WTC11 (cell line): Measurements from ENCODE around the gene FASTK. TPM values are rescaled to one million over a fixed set of nuclear protein-coding genes. Genes with fewer than 3 reads are reported as not detected.
A peak's percentile ranks its signal among the peaks of the same experiment; 100 is the strongest.

ENCODE experiments used
- ATAC-seq: fragments of 200-7000 bp; cut with Tn5 transposase; 2 replicates; pipeline ENCODE4 v1.10.0; 2021; ENCODE audit warnings: mild to moderate bottlenecking, moderate library complexity
- CTCF ChIA-PET: fragments of 300-600 bp; sonication (Branson Sonifier 250); formaldehyde crosslinking; loops from one replicate; lab custom pipeline; 2021; ENCODE audit warnings: antibody characterized with exemption; lab: Charles Lee
- POLR2A ChIA-PET: fragments of 350-600 bp; sonication (Branson Sonifier 250); formaldehyde crosslinking; loops from one replicate; lab custom pipeline; 2021; ENCODE audit warnings: antibody characterized with exemption; lab: Charles Lee
- DNase-seq: peaks from one replicate; pipeline ENCODE4 v3.0.0; 2021; ENCODE audit warnings: low spot score
- H3K27ac Mint-ChIP-seq: 2 replicates; pipeline ENCODE4 v1.8.0; 2021; ENCODE audit warnings: mixed read lengths
- H3K27me3 Mint-ChIP-seq: 2 replicates; pipeline ENCODE4 v1.8.0; 2021; ENCODE audit warnings: low read depth, mild to moderate bottlenecking, moderate library complexity, mixed read lengths
- H3K36me3 Mint-ChIP-seq: 2 replicates; pipeline ENCODE4 v1.8.0; 2021; ENCODE audit warnings: mixed read lengths
- H3K4me1 Mint-ChIP-seq: 2 replicates; pipeline ENCODE4 v1.8.0; 2022; ENCODE audit warnings: mixed read lengths
- H3K4me3 Mint-ChIP-seq: 2 replicates; pipeline ENCODE4 v1.8.0; 2021; ENCODE audit warnings: mild to moderate bottlenecking, moderate library complexity, mixed read lengths
- H3K9me3 Mint-ChIP-seq: 2 replicates; pipeline ENCODE4 v1.8.0; 2021; ENCODE audit warnings: mixed read lengths
- ATF3 ChIP-seq: sonication (generic); formaldehyde crosslinking; conservative IDR thresholded peaks from 2 replicates; pipeline ENCODE4 v1.8.1; 2022; ENCODE audit warnings: mild to moderate bottlenecking, missing genetic modification reagents
- CBFB ChIP-seq: sonication (generic); formaldehyde crosslinking; IDR thresholded peaks from 2 replicates; pipeline ENCODE4 v1.8.1; 2022; ENCODE audit warnings: mild to moderate bottlenecking, low read depth, missing genetic modification reagents
- CREB1 ChIP-seq: sonication (generic); formaldehyde crosslinking; IDR thresholded peaks from 2 replicates; pipeline ENCODE4 v1.8.0; 2023; ENCODE audit warnings: mild to moderate bottlenecking, missing genetic modification reagents
- CTCF ChIP-seq: fragments of 200-600 bp; IDR thresholded peaks from 2 replicates; pipeline ENCODE4 v1.8.0; 2022; ENCODE audit warnings: antibody characterized with exemption
- ELF4 ChIP-seq: sonication (generic); formaldehyde crosslinking; IDR thresholded peaks from 2 replicates; pipeline ENCODE4 v1.8.1; 2022; ENCODE audit warnings: low read depth, mild to moderate bottlenecking, moderate library complexity, missing genetic modification reagents
- GABPB1 ChIP-seq: sonication (generic); formaldehyde crosslinking; IDR thresholded peaks from 2 replicates; pipeline ENCODE4 v1.8.1; 2023; ENCODE audit warnings: mild to moderate bottlenecking, missing genetic modification reagents
- HMGA2 ChIP-seq: fragments of 250-450 bp; sonication (Bioruptor Pico); IDR thresholded peaks from 2 replicates; pipeline ENCODE4 v1.4.0; 2021; ENCODE audit warnings: mild to moderate bottlenecking, moderate library complexity
- MXD4 ChIP-seq: fragments of 250-450 bp; sonication (Bioruptor Pico); IDR thresholded peaks from 2 replicates; pipeline ENCODE4 v1.8.0; 2021; ENCODE audit warnings: mild to moderate bottlenecking, moderate library complexity, borderline replicate concordance
- PRRX2 ChIP-seq: fragments of 250-450 bp; sonication (Bioruptor Pico); IDR thresholded peaks from 2 replicates; pipeline ENCODE4 v1.8.0; 2021; ENCODE audit warnings: mild to moderate bottlenecking
- RELA ChIP-seq: sonication (generic); formaldehyde crosslinking; IDR thresholded peaks from 2 replicates; pipeline ENCODE4 v1.8.1; 2022; ENCODE audit warnings: missing genetic modification reagents, mild to moderate bottlenecking, borderline replicate concordance
- ZNF121 ChIP-seq: sonication (generic); formaldehyde crosslinking; IDR thresholded peaks from 2 replicates; pipeline ENCODE4 v1.8.0; 2023; ENCODE audit warnings: missing genetic modification reagents
- ZNF396 ChIP-seq: fragments of 250-450 bp; sonication (Bioruptor Pico); IDR thresholded peaks from 2 replicates; pipeline ENCODE4 v1.8.0; 2021; ENCODE audit warnings: mild to moderate bottlenecking, moderate library complexity, borderline replicate concordance
- ZNF416 ChIP-seq: fragments of 250-450 bp; sonication (Bioruptor Pico); IDR thresholded peaks from 2 replicates; pipeline ENCODE4 v1.9.0; 2021; ENCODE audit warnings: mild to moderate bottlenecking, inconsistent platforms
- total RNA-seq: library from RNA; stranded (reverse); gene quantifications from 3 replicates; pipeline ENCODE4 v1.2.3, GENCODE V29; 2021

FASTK gene
- total RNA-seq, 1 experiment from 2014 or later: 70.2 TPM

GRCh38 chr7:151094675-151095074 is 14.1 kb upstream of the FASTK start:
- Mint-ChIP-seq H3K4me3 (no peak overlapping the region), H3K27ac (no peak overlapping the region), H3K27me3 (peaks cover under 1% of the 10 kb centered on the region; the same call in 1 of the 2 replicates)
- TF ChIP-seq ELF4: no peak
- TF ChIP-seq ZNF121 (CRISPR knock-in tag): peak; percentile 91
- TF ChIP-seq, all 79 proteins: peak for 1
- ATAC-seq (no peak), DNase-seq (no peak)
- ChIA-PET CTCF (interaction anchor here (0.6 to 10.4 kb wide), 4 partner anchors 10 to 1242 kb away, joined by 3 to 118 read pairs (median 4); no protein-coding TSS in a partner anchor), POLR2A (no interaction called here)
- H3K9me3 Mint-ChIP-seq: no peaks in the 10 kb centered on the region
- H3K4me1 Mint-ChIP-seq: peaks cover 26% of the 10 kb centered on the region
- H3K36me3 Mint-ChIP-seq: peaks cover 19% of the 10 kb centered on the region

- DNase-seq: no peak
- ChIA-PET POLR2A (no interaction called here), CTCF (interaction anchor here (0.9 to 10.4 kb wide), 2 partner anchors 19 to 75 kb away, joined by 4 to 118 read pairs; no protein-coding TSS in a partner anchor)
- Mint-ChIP-seq H3K27ac (peak overlapping the region; percentile 34; the same call in 1 of the 2 replicates), H3K9me3 (no peaks in the 10 kb centered on the region), H3K4me3 (no peak overlapping the region), H3K4me1 (peaks cover 31% of the 10 kb centered on the region), H3K27me3 (peaks cover 8% of the 10 kb centered on the region), H3K36me3 (peaks cover 19% of the 10 kb centered on the region)
- no peak for TF ChIP-seq CBFB (CRISPR knock-in tag)
- no peak for ATAC-seq
Measured at GRCh38 chr7:151093748-151094147, 13.1 kb upstream of the FASTK start.

GRCh38 chr7:151091988-151092387 is 11.4 kb upstream of the FASTK start:
- Mint-ChIP-seq H3K36me3 (peaks cover 11% of the 10 kb centered on the region), H3K4me1 (peaks cover 41% of the 10 kb centered on the region)
- CTCF ChIA-PET: interaction anchor here (0.6 to 10.4 kb wide), 6 partner anchors 20 to 152 kb away, joined by 3 to 118 read pairs (median 4); partner anchors contain the start of gene ABCF2
- DNase-seq: no peak
- no peak for TF ChIP-seq HMGA2
- TF ChIP-seq, all 79 proteins: peak for 0
- Mint-ChIP-seq H3K4me3 (no peak overlapping the region), H3K27me3 (peaks cover 15% of the 10 kb centered on the region), H3K27ac (no peak overlapping the region), H3K9me3 (no peaks in the 10 kb centered on the region)
- no peak for ATAC-seq
- POLR2A ChIA-PET: no interaction called here

GRCh38 chr7:151091431-151091830 is 10.8 kb upstream of the FASTK start:
- no peak for TF ChIP-seq ZNF396
- peak; percentile 35; the same call in 1 of the 2 replicates for TF ChIP-seq CTCF
- TF ChIP-seq ZNF416 (CRISPR knock-in tag): no peak
- no peak for TF ChIP-seq RELA
- TF ChIP-seq ATF3: no peak
- no peak overlapping the region for H3K4me3 Mint-ChIP-seq
- DNase-seq: peak; percentile 72
- no peak overlapping the region for H3K27ac Mint-ChIP-seq
- H3K9me3 Mint-ChIP-seq: no peaks in the 10 kb centered on the region
- peaks cover 10% of the 10 kb centered on the region for H3K36me3 Mint-ChIP-seq
- H3K27me3 Mint-ChIP-seq: peaks cover 15% of the 10 kb centered on the region
- ATAC-seq: peak; percentile 63
- peaks cover 41% of the 10 kb centered on the region for H3K4me1 Mint-ChIP-seq
- ChIA-PET CTCF (interaction anchor here (0.6 to 10.4 kb wide), 8 partner anchors 11 to 152 kb away, joined by 3 to 118 read pairs (median 4); partner anchors contain the start of gene FASTK), POLR2A (no interaction called here)

GRCh38 chr7:151091003-151091402 is 10.4 kb upstream of the FASTK start:
- CTCF ChIA-PET: interaction anchor here (0.6 to 10.4 kb wide), 8 partner anchors 10 to 128 kb away, joined by 3 to 118 read pairs (median 4); partner anchors contain the start of gene FASTK
- ATAC-seq: no peak
- peaks cover 41% of the 10 kb centered on the region for H3K4me1 Mint-ChIP-seq

More at GRCh38 chr7:151091003-151091402, 10.4 kb upstream of the FASTK start:
- H3K4me3 Mint-ChIP-seq: no peak overlapping the region
- no peaks in the 10 kb centered on the region for H3K9me3 Mint-ChIP-seq
- peaks cover 10% of the 10 kb centered on the region for H3K36me3 Mint-ChIP-seq
- DNase-seq: no peak
- H3K27me3 Mint-ChIP-seq: peaks cover 15% of the 10 kb centered on the region
- no peak for TF ChIP-seq ZNF121 (CRISPR knock-in tag)
- TF ChIP-seq CREB1 (CRISPR knock-in tag): no peak
- no peak for TF ChIP-seq GABPB1 (CRISPR knock-in tag)
- no peak for TF ChIP-seq MXD4 (CRISPR knock-in tag)
- TF ChIP-seq PRRX2 (CRISPR knock-in tag): no peak
- POLR2A ChIA-PET: no interaction called here
- no peak overlapping the region for H3K27ac Mint-ChIP-seq
